K562 (cell line): ENCODE data around the gene VPS16. TPM values are rescaled to one million over a fixed set of nuclear protein-coding genes. Genes with fewer than 3 reads are reported as not detected.

Source experiments
- ATF1 ChIP-seq, 2 experiments: fragments of 450-650 bp in 1 of 2; IDR thresholded peaks; 2 replicates each; pipeline ENCODE4 v1.6.1; 2016; ENCODE audit warnings: missing compliant biosample characterization in 1 of 2, missing genetic modification characterization in 1 of 2
- HOXB6 ChIP-seq: fragments of 250-450 bp; sonication (Bioruptor Pico); IDR thresholded peaks from 2 replicates; pipeline ENCODE4 v1.5.1; 2022; ENCODE audit warnings: mild to moderate bottlenecking, borderline replicate concordance
- STAT5A ChIP-seq: IDR thresholded peaks from 2 replicates; pipeline ENCODE4 v1.6.1; 2012; ENCODE audit warnings: low read length, inconsistent platforms, borderline replicate concordance
- TAF7 ChIP-seq: fragments of 450-650 bp; IDR thresholded peaks from 2 replicates; pipeline ENCODE4 v1.6.1; 2016; ENCODE audit warnings: missing genetic modification characterization, missing compliant biosample characterization
- TFAP4 ChIP-seq: sonication (generic); formaldehyde crosslinking; IDR thresholded peaks from 2 replicates; pipeline ENCODE4 v1.8.0; 2022; ENCODE audit warnings: missing genetic modification reagents, mild to moderate bottlenecking, moderate library complexity, borderline replicate concordance
- TRIM25 ChIP-seq: fragments of 450-650 bp; IDR thresholded peaks from 2 replicates; pipeline ENCODE4 v1.7.0; 2016; ENCODE audit warnings: borderline replicate concordance
- polyA plus RNA-seq, 8 experiments: library from polyadenylated mRNA; depleted of rRNA in 4 of 8; stranded (reverse) in 5 of 8; unstranded in 3 of 8; fragments of >200 nt; fragmentation: Nextera tagmentation in 2 of 8; fragmentation: Illumina TruSeq in 1 of 8; extraction: Ambion mirVana in 2 of 8; extraction: Trizol in 1 of 8; gene quantifications; 2 replicates each; pipeline versions ENCODE4 v1.2.1 to v1.2.3, GENCODE V29; 2011 to 2014; ENCODE audit warnings: inconsistent platforms in 1 of 8, missing spikeins in 1 of 8
- total RNA-seq, 7 experiments: library from RNA; depleted of rRNA in 6 of 7; stranded (reverse); fragments of >200 nt in 6 of 7; fragmentation: Illumina TruSeq in 2 of 7; extraction: Trizol in 2 of 7; gene quantifications; 2 replicates each; pipeline versions ENCODE4 v1.2.1 to v1.2.3, GENCODE V29; 2011 to 2021; ENCODE audit warnings: low replicate concordance in 1 of 7
- TF ChIP-seq, protein P1 (sequence below): fragments of 200-600 bp; sonication (generic); IDR thresholded peaks from one replicate; pipeline ENCODE4 v1.6.1; 2012; ENCODE audit warnings: mild to moderate bottlenecking, low read depth, low read length, inconsistent platforms
- TF ChIP-seq, protein P2 (sequence below): fragments of 450-650 bp; IDR thresholded peaks from 2 replicates; pipeline ENCODE4 v1.6.1; 2018; ENCODE audit not compliant: partially characterized antibody

The VPS16 gene
- total and polyA plus RNA-seq, 9 of the 15 experiments (the other 6 are each of a cell fraction or from before 2014, with no cell fraction given), result 6.8 to 24.7 (median 14.0) TPM

GRCh38 chr20:2871661-2872458 is 31.3 kb downstream of the VPS16 start (continued):
- TF ChIP-seq, protein P1, sequence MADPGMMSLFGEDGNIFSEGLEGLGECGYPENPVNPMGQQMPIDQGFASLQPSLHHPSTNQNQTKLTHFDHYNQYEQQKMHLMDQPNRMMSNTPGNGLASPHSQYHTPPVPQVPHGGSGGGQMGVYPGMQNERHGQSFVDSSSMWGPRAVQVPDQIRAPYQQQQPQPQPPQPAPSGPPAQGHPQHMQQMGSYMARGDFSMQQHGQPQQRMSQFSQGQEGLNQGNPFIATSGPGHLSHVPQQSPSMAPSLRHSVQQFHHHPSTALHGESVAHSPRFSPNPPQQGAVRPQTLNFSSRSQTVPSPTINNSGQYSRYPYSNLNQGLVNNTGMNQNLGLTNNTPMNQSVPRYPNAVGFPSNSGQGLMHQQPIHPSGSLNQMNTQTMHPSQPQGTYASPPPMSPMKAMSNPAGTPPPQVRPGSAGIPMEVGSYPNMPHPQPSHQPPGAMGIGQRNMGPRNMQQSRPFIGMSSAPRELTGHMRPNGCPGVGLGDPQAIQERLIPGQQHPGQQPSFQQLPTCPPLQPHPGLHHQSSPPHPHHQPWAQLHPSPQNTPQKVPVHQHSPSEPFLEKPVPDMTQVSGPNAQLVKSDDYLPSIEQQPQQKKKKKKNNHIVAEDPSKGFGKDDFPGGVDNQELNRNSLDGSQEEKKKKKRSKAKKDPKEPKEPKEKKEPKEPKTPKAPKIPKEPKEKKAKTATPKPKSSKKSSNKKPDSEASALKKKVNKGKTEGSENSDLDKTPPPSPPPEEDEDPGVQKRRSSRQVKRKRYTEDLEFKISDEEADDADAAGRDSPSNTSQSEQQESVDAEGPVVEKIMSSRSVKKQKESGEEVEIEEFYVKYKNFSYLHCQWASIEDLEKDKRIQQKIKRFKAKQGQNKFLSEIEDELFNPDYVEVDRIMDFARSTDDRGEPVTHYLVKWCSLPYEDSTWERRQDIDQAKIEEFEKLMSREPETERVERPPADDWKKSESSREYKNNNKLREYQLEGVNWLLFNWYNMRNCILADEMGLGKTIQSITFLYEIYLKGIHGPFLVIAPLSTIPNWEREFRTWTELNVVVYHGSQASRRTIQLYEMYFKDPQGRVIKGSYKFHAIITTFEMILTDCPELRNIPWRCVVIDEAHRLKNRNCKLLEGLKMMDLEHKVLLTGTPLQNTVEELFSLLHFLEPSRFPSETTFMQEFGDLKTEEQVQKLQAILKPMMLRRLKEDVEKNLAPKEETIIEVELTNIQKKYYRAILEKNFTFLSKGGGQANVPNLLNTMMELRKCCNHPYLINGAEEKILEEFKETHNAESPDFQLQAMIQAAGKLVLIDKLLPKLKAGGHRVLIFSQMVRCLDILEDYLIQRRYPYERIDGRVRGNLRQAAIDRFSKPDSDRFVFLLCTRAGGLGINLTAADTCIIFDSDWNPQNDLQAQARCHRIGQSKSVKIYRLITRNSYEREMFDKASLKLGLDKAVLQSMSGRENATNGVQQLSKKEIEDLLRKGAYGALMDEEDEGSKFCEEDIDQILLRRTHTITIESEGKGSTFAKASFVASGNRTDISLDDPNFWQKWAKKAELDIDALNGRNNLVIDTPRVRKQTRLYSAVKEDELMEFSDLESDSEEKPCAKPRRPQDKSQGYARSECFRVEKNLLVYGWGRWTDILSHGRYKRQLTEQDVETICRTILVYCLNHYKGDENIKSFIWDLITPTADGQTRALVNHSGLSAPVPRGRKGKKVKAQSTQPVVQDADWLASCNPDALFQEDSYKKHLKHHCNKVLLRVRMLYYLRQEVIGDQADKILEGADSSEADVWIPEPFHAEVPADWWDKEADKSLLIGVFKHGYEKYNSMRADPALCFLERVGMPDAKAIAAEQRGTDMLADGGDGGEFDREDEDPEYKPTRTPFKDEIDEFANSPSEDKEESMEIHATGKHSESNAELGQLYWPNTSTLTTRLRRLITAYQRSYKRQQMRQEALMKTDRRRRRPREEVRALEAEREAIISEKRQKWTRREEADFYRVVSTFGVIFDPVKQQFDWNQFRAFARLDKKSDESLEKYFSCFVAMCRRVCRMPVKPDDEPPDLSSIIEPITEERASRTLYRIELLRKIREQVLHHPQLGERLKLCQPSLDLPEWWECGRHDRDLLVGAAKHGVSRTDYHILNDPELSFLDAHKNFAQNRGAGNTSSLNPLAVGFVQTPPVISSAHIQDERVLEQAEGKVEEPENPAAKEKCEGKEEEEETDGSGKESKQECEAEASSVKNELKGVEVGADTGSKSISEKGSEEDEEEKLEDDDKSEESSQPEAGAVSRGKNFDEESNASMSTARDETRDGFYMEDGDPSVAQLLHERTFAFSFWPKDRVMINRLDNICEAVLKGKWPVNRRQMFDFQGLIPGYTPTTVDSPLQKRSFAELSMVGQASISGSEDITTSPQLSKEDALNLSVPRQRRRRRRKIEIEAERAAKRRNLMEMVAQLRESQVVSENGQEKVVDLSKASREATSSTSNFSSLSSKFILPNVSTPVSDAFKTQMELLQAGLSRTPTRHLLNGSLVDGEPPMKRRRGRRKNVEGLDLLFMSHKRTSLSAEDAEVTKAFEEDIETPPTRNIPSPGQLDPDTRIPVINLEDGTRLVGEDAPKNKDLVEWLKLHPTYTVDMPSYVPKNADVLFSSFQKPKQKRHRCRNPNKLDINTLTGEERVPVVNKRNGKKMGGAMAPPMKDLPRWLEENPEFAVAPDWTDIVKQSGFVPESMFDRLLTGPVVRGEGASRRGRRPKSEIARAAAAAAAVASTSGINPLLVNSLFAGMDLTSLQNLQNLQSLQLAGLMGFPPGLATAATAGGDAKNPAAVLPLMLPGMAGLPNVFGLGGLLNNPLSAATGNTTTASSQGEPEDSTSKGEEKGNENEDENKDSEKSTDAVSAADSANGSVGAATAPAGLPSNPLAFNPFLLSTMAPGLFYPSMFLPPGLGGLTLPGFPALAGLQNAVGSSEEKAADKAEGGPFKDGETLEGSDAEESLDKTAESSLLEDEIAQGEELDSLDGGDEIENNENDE, result no peak
- no peak for TF ChIP-seq HOXB6
- no peak for TF ChIP-seq STAT5A
- no peak for TF ChIP-seq TAF7 (tag)
- no peak for TF ChIP-seq TFAP4
- TF ChIP-seq, protein P2, sequence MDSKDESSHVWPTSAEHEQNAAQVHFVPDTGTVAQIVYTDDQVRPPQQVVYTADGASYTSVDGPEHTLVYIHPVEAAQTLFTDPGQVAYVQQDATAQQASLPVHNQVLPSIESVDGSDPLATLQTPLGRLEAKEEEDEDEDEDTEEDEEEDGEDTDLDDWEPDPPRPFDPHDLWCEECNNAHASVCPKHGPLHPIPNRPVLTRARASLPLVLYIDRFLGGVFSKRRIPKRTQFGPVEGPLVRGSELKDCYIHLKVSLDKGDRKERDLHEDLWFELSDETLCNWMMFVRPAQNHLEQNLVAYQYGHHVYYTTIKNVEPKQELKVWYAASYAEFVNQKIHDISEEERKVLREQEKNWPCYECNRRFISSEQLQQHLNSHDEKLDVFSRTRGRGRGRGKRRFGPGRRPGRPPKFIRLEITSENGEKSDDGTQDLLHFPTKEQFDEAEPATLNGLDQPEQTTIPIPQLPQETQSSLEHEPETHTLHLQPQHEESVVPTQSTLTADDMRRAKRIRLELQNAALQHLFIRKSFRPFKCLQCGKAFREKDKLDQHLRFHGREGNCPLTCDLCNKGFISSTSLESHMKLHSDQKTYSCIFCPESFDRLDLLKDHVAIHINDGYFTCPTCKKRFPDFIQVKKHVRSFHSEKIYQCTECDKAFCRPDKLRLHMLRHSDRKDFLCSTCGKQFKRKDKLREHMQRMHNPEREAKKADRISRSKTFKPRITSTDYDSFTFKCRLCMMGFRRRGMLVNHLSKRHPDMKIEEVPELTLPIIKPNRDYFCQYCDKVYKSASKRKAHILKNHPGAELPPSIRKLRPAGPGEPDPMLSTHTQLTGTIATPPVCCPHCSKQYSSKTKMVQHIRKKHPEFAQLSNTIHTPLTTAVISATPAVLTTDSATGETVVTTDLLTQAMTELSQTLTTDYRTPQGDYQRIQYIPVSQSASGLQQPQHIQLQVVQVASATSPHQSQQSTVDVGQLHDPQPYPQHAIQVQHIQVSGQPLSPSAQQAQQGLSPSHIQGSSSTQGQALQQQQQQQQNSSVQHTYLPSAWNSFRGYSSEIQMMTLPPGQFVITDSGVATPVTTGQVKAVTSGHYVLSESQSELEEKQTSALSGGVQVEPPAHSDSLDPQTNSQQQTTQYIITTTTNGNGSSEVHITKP, result peak; percentile 35
- TF ChIP-seq ATF1 (CRISPR knock-in tag; IDR thresholded peaks at IDR 0.05), result no peak
- no peak for TF ChIP-seq ATF1 (tag; IDR thresholded peaks at IDR 0.05)
- TF ChIP-seq TRIM25, result no peak
